Fibroblast of peridontal ligament (primary cell): ENCODE data around the gene UPF1.

Experiments used
- DNase-seq: peaks from one replicate; pipeline ENCODE4 v3.0.0-alpha.2; 2010; ENCODE audit errors: extremely low read depth

UPF1 gene

DNA sequence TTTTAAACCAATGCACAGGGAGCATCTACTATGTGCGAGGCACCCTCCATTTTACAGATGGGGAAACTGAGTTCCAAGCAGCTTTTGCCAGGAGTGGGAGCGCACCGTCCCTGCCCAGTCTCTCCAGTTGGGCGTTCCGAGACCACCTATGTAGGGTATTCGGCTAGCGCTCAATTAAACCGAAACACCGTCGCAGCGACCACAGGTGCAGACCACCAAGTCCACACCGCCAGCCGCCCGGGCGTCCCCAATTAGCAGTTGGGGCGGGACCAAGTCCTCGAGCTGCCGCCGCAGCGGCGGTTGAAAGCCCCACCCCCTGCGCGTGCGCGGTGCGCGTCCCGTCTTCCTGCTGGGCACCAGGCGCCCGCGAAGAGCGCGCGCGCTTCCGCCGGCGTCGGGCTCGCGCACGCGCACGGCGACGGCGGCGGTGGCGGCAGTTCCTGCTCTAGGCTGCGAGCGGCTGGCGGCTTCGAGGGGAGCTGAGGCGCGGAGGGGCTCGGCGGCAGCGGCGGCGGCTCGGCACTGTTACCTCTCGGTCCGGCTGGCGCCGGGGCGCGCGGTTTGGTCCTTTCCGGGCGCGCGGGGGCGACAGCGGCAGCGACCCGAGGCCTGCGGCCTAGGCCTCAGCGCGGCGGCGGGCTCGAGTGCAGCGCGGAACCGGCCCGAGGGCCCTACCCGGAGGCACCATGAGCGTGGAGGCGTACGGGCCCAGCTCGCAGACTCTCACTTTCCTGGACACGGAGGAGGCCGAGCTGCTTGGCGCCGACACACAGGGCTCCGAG is at the start of gene UPF1:
Gene UPF1 (plus strand): TSS at position 436 of the 782 bp plus-strand sequence. CDS start 251 bp downstream, at position 687.
- DNase-seq, result peak; percentile 81

DNA sequence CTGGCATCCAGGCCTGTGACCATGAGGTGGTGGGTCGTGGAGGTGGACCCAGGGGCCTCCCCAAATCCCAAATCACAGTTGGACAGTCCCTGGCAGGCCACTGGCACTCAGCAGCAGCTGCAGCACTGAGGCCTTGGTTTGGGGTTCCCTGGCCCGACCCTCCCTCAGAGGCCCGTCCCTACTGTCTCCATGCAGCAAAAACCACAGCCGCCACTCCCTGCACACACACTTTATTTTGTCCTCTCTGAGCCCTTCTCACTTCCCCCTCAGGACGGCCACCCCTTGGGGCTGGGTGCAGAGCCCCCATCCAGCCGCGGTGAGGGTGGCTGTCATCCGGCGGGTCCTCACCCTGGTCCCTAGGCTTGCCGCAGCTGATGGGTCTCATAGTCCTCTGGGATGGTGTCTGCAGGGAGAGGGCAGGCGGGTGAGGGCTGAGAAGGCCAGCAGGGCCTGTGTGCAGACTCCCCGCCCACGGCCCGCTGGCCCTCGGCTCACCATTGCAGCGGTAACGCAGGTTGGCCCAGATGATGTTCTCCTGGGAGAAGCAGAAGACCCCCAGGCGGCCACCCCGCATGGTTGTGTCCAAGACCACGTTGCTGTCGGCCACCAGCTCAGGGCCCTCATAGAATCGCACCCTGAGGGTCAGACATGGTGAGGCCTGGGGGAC is 49.1 kb upstream of the UPF1 start:
- DNase-seq, result no peak

DNA sequence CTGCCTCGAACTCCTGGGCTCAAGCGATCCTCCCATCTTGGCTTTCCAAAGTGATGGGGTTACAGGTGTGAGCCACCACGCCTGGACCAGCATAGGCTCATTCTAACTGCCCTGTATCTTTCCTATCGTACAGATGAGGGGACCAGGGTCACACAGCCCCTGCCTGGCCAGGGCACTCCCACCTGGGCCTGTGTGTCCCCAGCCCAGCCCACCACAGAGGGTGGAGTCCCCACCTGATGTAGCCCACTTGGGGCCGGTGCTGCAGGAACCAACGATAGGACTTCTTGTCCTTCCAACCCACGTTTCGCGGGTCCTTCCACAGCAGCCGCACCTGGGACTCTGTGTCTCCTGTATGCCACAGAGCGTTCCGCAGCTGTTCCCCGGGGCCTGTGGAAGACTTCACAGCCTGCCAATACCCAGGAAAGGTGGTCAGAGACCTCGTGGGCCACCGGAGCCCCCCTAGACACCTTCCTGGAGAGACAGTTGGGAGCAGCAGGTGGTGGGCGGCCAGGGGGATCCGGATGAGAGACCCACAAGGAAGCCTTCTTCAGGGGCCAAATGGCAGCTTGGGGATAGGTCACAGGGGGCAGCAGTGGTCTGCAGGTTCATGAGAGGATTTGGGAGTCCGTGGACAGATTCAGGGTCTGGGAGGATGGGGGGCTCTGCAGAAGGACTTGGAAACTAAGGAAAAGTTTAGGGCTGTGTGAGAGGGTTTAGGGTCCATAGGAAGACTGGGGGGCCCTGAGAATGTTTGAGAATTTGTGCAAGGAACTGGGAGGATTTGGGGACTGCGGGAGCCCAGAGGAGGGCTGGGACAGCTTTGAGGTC is 47.6 kb upstream of the UPF1 start:
- DNase-seq, result no peak

DNA sequence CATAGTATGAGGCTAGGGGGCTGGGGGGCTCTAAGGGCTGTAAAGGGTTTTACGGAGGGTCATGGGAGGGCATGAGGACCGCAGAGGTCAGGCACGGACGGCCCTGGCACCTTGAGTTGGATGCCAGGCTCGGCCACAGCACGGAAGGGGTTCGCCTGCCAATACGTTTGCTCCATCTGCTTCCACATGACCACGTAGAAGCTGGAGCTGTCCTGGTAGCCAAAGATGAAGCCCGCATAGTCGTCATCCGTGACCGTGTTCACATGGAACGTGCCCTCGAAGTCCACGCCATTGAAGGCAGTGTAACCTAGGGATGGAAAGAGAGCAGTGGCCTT is 47.0 kb upstream of the UPF1 start:
- no peak for DNase-seq

DNA sequence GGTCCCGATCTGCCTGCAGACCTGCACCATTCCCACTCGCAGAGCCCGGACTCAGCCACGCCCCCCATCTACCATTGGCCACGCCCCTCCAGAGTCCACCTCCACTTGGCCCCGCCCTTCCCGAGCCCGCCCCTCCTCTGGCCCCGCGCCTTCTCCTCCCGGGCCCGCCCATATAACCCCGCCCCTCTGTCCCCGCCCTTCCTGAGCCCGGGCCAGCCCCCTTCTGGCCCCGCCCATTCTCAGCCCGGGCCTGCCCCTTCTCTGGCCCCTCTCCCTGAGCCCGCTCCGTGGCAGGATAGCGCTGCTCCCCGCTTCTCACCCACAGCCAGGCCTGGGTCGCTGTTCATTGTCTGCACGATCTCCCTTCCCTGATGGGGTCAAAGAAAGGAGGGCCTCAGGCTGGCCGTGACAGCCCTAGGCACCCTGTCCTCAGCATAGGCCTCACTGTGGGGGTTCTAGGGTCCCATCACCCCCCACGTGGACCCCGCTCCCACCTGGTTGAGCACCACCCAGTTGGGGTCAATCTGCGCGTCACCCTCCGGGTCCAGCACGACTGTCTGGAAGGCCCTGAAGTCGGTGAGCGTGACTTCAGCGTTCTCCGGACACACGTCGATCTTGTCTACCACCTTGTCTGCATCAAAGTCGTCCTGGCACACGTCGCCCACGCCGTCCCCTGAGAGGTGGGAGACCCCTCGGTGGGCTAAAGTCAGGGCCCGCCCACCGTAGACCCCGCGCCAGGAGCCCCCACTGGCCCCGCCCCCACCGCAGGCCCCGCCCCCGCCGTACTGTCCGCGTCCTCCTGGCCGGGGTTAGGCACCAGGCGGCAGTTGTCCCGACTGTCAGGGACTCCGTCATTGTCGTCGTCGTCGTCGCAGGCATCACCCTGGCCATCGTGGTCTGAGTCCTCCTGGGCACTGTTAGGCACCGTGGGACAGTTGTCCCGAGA is 46.3 kb upstream of the UPF1 start:
- no peak for DNase-seq

DNA sequence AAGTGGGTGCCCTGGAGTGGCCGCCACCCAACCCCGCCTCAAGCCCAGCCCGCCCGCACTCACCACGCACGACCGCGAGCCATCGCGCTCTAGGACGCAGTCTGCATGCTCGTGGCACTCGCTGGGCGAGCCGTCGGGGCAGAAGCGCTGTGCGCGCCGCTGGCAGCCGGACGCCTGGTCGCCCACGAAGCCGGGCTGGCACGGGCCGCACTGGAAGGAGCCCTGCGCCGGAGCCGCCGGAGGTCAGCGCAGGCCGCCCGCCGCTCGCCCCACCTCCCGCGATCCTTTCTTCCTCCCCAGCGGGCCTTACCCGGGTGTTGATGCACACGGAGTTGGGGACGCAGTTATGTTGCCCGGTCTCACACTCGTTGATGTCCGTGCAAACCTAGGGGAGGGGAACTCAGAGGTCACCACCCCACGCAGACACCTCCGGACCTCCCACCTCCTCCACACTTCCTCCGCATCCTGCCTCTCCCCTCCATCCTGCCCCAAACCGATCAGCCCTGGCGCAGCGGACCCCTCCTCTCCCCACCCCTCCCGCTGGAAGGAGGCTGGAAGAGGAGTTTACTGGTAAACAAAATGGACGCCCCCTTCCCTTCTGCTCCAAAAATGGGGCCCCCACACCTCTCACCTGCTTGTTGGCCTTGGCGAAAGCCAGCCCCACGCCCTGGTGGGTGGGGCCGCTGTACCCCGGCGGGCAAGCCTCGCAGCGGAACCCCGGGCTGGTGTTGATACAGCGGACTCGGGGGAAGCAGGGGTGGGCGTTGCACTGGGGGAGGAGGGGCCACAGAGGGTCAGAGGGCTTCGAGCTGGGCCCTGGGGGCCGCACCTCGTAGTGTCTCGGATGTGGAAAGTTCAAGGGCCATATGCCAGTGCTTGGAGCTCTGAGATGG is 43.0 kb upstream of the UPF1 start:
- DNase-seq, result no peak

DNA sequence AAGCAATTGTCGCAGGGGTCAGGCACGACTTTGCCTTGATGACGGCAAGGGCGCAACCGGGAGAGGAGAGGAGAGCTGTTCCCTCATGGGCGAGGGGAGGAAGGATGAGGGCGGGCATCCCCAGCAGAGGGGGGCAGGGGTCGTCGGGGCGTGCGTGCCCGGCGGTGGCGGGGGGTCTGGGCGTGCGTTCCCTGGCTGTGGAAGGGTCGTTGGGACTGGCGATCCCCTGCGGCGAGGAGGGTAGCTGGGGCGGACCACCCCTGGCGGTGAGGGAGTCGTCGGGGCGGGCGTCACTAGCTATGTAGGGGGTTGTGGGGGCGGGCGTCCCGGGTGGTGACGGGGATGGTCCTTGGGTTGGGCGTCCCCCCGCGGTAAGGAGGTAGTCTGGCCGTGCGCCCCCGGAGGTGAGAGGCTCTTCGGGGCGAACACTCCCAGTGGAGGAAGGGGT is 42.3 kb upstream of the UPF1 start:
- no peak for DNase-seq

DNA sequence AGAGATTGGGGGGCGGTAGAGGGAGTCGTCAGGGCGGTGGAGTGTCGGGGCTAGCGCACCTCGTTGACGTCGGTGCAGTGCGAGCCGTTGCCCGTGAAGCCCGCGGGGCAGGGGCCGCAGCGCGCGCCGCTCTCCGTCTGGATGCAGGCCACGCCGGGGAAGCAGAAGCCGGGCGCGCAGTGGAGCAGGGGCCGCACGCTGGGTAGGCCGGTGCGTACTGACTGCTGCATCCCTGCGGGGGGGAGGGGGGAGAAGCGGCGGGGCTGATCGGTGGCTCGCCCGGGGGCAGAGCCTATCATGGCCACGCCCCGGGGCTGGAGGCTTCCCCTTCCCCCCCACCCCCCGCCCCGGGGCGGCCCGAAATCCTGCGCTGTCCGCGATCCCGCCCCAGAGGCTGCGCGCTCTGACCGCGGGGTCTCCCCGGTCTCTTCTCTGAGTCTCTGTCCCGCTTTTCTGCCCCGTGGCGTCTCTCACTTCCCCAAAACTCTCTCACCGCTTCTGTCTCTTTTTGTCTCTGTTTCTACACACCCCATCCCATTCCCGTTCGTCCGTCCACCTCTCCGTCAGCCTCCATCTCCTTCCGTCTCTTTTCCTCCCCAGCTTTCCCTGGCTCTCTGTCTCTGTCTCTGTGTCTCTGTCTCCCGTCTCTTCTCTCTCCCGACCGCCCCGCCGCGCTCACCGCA is 41.7 kb upstream of the UPF1 start:
- no peak for DNase-seq

DNA sequence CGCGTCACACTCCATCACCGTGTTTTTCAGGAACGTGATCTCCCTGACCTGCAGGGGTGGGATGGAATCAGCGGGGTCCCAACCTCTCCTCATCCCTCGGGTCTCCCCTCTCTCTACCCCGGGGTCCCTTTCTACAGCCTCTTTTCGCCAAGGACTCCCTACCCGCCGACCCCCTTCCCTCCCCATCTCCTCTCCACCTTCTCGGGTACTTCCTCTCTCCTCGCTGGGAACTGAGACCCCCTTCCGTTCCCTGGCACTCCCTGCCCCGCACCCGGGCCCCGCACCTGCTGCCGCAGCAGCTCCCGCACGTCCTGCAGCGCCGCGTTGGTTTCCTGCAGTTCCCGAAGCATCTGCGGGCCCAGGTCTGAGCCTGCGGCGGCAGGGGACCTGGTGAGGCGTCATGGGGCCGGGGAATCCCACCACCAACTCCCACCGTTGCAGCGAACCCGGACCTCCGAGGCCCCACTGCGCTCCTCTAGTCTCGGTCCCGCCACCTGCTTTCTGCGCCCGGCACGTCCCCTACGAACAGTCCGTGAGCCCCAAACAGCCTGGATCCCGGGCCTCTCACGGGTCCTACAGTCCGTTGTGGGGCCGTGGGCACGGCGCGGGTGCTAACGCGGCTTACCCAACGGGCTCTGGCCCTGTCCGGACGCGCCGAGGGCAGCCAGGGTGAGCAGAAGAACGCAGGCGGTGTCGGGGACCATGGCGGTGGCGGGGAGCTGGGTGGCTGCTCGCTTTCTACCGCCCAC is 41.0 kb upstream of the UPF1 start, which contains the start of gene COMP:
Gene COMP (minus strand): TSS at position 740 of the 749 bp plus-strand sequence. CDS start 36 bp downstream, at position 704.
- no peak for DNase-seq

DNA sequence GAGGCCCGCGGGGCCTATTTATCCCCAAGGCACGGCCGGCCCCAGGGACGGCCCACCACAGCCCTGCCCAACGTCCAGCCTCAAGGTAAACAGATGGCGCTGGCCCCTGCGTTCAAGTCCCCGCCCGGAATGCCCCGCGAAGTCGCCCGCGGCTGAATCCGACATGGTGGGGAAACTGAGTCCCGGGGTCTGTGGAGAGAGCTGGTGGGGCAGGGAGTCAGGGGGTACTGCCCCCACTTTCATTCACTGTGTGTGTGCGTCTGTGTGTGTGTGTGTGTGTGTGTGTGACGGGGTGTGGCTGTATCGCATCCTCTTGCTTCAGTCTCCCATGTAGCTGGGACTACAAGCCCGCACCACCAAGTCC is 40.5 kb upstream of the UPF1 start:
- no peak for DNase-seq

DNA sequence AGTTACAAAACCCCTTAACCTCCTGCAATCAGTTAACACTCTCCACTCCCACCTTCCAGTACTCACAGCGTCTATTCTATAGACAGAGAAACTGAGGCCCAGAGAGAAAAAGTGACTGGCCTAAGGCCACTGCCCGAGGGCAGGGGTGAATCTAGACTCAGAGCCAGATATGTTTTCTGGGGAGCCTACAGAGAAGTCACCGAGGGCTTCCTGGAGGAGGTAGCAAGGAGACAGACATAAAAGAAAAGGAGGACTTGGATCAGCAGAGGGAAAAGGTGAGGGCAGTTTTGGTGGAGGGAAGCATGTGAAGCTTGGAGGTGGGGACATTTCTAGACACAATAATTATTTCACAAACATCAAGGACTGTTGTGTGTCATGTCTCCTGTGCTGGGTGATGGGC is 39.1 kb upstream of the UPF1 start:
- DNase-seq, result no peak

DNA sequence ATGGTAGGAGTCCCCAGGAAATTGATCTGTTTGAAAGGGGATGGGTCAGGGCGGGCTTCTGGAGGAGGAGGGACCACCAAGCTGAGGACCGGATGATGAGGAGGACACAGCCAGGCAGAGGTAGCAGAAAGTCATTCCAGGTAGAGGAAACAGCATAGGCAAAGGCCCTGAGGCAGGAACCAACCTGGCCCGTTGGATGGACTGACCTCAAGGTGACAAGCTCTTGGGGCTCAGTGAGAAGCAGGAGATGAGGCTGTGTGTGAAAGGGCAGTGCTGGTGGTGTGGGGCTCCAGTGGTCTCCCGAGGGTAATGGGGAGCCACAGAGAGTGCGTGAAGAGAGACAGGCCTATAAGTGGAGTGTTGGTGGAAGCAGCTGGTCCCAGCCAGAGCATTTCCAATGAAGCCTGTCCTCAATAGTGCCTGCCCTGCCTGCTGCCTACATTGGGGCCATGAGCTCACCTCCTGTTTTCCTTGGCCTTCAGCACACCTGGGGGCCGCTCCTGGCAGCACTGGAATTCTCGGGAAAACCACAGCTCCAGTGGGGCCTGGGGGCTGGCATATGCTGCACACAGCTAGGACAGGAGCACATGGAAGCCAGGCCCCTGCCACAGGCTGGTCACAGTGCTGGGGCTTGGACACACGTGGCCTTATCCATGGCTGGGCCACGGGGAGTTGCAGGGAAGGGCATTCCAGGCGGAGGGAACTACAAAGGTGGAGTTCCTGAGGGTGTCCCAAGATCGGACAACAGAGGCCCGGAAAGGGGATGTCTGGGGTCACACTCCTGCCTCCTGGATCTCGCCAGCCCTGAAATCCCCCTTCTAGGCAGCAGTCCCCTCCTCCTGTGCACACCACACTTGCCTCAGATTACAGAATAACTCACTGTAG is 38.4 kb upstream of the UPF1 start:
- DNase-seq, result no peak

DNA sequence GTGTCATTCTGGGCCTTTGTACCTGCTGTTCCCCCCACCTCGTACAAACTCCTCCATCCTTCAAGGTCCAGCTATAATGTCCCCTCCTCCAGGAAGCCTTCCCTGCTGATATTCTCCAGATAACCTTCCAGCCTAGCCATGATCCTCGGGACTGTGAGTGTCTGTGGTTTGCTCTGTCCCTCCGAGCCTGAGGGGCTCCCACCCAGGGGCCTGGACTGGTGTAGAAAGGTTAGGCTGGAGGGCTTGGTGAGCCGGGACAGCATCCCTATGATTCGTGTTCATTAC is 37.8 kb upstream of the UPF1 start:
- DNase-seq, result no peak

DNA sequence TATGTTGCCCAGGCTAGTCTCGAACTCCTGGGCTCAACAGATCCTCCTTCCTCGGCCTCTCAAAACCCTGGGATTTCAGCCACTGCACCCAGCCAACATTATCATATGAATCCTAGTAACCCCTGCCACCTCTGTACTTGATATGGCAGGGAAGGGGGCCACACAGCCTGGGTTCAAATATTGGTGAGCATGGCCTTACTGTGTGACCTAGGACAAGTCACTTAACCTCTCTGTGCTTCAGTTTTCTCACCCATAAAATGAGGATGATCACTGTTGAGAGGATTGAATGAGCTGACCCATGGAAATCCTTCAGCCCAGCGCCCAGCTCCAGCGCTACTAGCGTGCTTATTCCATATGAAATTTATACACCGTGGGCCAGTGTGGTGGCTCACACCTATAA is 37.1 kb upstream of the UPF1 start:
- DNase-seq, result no peak

DNA sequence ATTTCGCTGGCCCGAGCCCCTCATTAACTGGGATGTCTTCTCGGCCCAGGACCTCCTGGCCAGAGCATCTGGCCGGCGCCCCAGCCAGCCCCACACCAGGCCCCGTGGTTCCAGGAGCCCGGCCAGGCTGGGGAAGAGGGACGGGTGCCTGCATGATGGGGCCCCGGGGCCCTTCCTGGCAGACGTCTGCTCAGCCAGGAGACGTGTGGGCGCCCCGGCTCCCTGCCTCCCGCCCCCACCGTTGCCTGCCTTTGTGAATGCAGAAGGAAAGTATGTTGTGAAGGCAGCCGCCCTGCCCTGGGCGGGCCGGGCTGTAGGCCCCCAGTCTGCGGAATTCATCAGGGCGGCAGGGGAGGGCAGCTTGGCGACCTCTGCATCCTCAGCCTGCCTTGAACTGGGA is 36.2 kb upstream of the UPF1 start:
- no peak for DNase-seq

DNA sequence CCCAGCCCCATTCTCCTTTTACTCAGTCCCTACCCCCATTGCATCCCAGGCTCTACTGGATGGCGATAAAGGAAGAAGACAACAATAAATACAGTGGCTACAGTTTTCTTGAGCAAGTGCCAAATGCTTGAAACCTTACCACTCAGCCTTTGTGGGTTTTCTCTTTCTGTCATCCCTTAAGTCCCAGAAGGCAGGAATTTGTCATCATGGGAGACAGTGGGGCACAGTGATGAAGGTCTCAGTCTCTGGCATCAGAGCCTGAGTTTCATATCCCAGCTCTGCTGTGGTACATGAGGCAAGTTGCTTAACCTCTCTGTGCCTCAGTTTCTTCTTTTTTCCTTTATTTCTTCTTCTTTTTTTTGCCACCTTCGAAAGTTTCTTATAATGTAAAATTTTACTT is 35.5 kb upstream of the UPF1 start:
- no peak for DNase-seq

DNA sequence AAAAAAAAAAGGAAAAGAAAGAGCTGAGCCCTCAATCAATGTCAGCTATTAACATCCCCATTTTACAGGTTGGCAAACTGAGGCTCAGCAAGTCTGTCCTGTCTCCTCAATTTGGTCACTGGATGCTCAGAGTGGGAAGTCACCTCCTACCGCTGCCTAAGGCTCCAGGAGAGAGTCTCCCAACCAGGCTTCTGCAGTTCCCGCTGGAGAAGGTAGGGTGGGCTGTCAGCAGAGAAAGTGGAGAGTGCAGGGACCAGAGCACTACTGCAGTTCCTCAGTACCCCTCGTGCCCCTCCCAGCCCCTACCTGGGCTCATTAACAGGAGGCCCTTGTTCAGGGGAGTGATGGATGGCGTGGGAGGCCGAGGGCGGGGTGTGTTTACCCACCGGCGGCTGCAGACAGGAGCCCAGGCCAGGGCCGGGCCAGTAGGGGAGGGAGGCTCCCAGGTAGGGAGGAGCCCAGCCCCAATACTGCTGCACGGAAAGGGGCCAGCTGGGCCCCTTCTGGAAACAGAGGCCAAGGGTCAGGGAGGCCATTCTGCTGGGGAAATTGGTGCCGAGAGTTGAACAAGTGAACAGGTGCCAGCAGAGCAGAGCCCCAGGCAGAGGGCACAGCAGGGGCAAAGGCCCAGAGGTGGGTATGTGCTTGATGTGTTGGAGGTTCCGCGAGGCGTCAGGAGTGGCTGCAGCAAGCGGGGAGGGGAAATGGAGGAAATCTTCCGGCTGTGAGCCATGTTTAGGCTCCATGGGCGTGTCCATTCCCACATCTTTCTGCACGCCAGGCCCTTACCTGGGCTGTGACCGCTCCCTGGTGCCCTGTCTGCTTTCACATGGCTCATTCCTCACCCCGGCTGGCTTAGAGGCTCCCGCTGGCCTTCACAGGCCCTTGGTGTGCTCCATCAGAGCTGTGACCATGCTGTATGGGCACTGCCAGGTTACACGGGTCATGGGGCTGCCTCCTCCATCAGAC is 33.1 kb upstream of the UPF1 start:
- DNase-seq, result no peak
